ENCODE measurements around the gene SH3BP2. TPM values are rescaled to one million over a fixed set of nuclear protein-coding genes. Genes with fewer than 3 reads are reported as not detected.

SH3BP2 gene
- polyA plus RNA-seq, 1 donor from 2014 or later, result 87.9 TPM

DNA sequence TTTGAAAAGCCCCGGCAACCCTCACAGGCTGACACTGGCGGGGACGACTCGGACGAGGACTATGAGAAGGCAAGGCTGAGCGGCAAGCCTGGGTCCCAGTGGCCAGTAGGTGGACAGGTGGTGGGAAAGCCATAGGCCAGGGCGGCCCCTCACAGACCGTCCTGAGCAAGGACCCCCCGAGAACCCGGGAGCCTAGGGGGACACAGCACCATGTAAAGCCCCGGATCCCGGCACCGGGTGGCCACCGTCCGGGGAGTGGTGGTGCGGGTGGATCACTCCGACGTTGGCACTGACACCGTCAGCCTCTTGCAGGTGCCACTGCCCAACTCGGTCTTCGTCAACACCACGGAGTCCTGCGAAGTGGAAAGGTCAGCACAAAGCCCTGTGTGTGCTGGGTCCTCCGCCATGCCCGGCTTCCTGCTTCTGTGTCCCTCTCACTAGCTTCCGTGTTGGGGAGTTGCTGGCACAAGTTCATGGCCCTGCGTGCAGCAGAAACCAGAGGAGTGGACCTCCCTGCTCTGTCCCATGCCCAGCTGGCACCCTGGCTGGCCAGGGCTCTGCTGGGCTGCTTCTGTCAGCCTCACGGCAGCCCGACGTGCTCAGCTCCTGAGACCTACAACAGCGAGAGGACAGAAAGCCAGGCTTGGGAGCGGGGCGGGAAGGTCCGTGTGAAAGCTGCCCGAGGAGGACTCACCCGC, 38.9 kb downstream of the SH3BP2 start:
- H3K4me2 ChIP-seq (ENCODE audit: low read length), result no peak overlapping the region
- H3K9ac ChIP-seq (ENCODE audit: low read length), result no peak overlapping the region
- no peak overlapping the region for H3K27ac ChIP-seq (ENCODE audit: low read length)
- no peaks in the 10 kb centered on the region for H3K9me3 ChIP-seq (ENCODE audit: low read length)
- TF ChIP-seq, protein P1, sequence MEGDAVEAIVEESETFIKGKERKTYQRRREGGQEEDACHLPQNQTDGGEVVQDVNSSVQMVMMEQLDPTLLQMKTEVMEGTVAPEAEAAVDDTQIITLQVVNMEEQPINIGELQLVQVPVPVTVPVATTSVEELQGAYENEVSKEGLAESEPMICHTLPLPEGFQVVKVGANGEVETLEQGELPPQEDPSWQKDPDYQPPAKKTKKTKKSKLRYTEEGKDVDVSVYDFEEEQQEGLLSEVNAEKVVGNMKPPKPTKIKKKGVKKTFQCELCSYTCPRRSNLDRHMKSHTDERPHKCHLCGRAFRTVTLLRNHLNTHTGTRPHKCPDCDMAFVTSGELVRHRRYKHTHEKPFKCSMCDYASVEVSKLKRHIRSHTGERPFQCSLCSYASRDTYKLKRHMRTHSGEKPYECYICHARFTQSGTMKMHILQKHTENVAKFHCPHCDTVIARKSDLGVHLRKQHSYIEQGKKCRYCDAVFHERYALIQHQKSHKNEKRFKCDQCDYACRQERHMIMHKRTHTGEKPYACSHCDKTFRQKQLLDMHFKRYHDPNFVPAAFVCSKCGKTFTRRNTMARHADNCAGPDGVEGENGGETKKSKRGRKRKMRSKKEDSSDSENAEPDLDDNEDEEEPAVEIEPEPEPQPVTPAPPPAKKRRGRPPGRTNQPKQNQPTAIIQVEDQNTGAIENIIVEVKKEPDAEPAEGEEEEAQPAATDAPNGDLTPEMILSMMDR (IDR thresholded peaks at IDR 0.05; ENCODE audit: poor library complexity, severe bottlenecking), result no peak
- no peak for TF ChIP-seq TAF1 (IDR thresholded peaks at IDR 0.05; ENCODE audit: low read depth)
- no peak for TF ChIP-seq EP300 (conservative IDR thresholded peaks at IDR 0.05; ENCODE audit: poor library complexity, severe bottlenecking)
- TF ChIP-seq, protein P2, sequence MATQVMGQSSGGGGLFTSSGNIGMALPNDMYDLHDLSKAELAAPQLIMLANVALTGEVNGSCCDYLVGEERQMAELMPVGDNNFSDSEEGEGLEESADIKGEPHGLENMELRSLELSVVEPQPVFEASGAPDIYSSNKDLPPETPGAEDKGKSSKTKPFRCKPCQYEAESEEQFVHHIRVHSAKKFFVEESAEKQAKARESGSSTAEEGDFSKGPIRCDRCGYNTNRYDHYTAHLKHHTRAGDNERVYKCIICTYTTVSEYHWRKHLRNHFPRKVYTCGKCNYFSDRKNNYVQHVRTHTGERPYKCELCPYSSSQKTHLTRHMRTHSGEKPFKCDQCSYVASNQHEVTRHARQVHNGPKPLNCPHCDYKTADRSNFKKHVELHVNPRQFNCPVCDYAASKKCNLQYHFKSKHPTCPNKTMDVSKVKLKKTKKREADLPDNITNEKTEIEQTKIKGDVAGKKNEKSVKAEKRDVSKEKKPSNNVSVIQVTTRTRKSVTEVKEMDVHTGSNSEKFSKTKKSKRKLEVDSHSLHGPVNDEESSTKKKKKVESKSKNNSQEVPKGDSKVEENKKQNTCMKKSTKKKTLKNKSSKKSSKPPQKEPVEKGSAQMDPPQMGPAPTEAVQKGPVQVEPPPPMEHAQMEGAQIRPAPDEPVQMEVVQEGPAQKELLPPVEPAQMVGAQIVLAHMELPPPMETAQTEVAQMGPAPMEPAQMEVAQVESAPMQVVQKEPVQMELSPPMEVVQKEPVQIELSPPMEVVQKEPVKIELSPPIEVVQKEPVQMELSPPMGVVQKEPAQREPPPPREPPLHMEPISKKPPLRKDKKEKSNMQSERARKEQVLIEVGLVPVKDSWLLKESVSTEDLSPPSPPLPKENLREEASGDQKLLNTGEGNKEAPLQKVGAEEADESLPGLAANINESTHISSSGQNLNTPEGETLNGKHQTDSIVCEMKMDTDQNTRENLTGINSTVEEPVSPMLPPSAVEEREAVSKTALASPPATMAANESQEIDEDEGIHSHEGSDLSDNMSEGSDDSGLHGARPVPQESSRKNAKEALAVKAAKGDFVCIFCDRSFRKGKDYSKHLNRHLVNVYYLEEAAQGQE (IDR thresholded peaks at IDR 0.05; ENCODE audit: borderline replicate concordance), result no peak
- TF ChIP-seq MXI1 (conservative IDR thresholded peaks at IDR 0.05; ENCODE audit: poor library complexity, severe bottlenecking), result no peak
- H4K20me1 ChIP-seq (ENCODE audit: insufficient read depth), result no peaks in the 10 kb centered on the region
- H3K27me3 ChIP-seq (ENCODE audit: insufficient read depth, low read depth, low read length), result no peaks in the 10 kb centered on the region
- no peak overlapping the region for H2AFZ ChIP-seq (ENCODE audit: low read depth, low read length)
- no peak overlapping the region for H3K4me3 ChIP-seq (ENCODE audit: low read length)
- no peaks in the 10 kb centered on the region for H3F3A ChIP-seq (ENCODE audit: insufficient read depth, low read length, poor library complexity, severe bottlenecking)
- no peaks in the 10 kb centered on the region for H3K9me2 ChIP-seq (ENCODE audit: insufficient read depth, low read length)
- no peaks in the 10 kb centered on the region for H3K79me2 ChIP-seq (replicated peaks; ENCODE audit: insufficient read depth, low read length)
- H3K36me3 ChIP-seq (ENCODE audit: insufficient read depth, low read length), result no peaks in the 10 kb centered on the region

DNA sequence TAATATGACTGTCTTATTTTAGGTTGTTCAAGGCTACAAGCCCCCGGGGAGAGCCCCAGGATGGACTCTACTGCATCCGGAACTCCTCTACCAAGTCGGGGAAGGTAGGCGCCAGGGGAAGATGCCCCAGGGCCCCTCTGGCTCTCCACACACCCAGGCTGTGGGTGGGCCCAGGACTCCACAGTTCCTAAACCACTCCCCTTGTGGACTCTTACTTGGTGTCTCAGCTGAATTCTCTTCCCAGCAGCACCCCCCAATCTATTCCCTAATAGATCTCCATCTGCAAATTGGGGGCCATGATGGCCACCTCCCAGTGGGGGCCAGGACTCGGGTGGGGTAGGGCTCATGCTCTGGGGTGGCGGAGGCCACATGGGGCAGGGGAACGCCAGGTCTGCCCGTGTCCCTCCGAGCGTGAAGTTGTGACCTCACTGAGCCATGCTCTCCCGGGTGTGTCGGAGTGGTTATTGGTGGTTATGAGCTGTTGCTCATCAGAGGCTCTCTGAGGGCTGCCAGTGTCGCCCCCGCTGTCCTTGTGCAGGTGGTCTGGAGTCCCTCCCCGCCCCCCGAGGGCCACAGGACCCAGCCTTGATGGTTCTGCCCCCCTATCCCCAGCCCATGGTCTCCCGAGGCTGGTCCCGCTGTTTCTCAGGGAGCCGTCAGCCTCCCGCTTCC, 39.6 kb downstream of the SH3BP2 start:
- Histone ChIP-seq H3F3A (ENCODE audit: insufficient read depth, low read length, poor library complexity, severe bottlenecking) (no peaks in the 10 kb centered on the region), H3K27me3 (ENCODE audit: insufficient read depth, low read depth, low read length) (no peaks in the 10 kb centered on the region), H3K9ac (ENCODE audit: low read length) (no peak overlapping the region), H3K9me3 (ENCODE audit: low read length) (no peaks in the 10 kb centered on the region), H3K4me3 (ENCODE audit: low read length) (no peak overlapping the region), H3K27ac (ENCODE audit: low read length) (no peak overlapping the region), H4K20me1 (ENCODE audit: insufficient read depth) (no peaks in the 10 kb centered on the region), H3K9me2 (ENCODE audit: insufficient read depth, low read length) (no peaks in the 10 kb centered on the region), H2AFZ (ENCODE audit: low read depth, low read length) (no peak overlapping the region), H3K79me2 (replicated peaks; ENCODE audit: insufficient read depth, low read length) (no peaks in the 10 kb centered on the region), H3K36me3 (ENCODE audit: insufficient read depth, low read length) (no peaks in the 10 kb centered on the region), H3K4me2 (ENCODE audit: low read length) (no peak overlapping the region)
- TF ChIP-seq, protein P2 (IDR thresholded peaks at IDR 0.05; ENCODE audit: borderline replicate concordance), result no peak
- TF ChIP-seq EP300 (conservative IDR thresholded peaks at IDR 0.05; ENCODE audit: poor library complexity, severe bottlenecking) (no peak), TAF1 (IDR thresholded peaks at IDR 0.05; ENCODE audit: low read depth) (no peak), RAD21 (conservative IDR thresholded peaks at IDR 0.05) (no peak), POLR2AphosphoS5 (IDR thresholded peaks at IDR 0.05) (no peak), MXI1 (conservative IDR thresholded peaks at IDR 0.05; ENCODE audit: poor library complexity, severe bottlenecking) (no peak), EZH2 (IDR thresholded peaks at IDR 0.05; ENCODE audit: borderline replicate concordance, insufficient read depth, low read length, poor library complexity, severe bottlenecking) (no peak), SMC3 (conservative IDR thresholded peaks at IDR 0.05; ENCODE audit: poor library complexity) (no peak)
- TF ChIP-seq, protein P1 (IDR thresholded peaks at IDR 0.05; ENCODE audit: poor library complexity, severe bottlenecking), result no peak

Data from neural cell (in vitro differentiated cells).